NCI-H524 treated with DMSO at 0.1 percent for 48 hours (cell line): ENCODE data around the gene PGAM4.
"Not testable (repeated sequence)": the region's sequence is repeated elsewhere in the genome, so short reads cannot be mapped to it uniquely, and the experiment has no call there.

ENCODE experiments used
- DNase-seq: peaks from one replicate; lab custom pipeline; 2025; lab: John Stamatoyannopoulos, UW

PGAM4 gene

GRCh38 chrX:77969538-77969937 lies at the start of gene PGAM4:
Gene PGAM4, minus strand, starts transcription at chrX:77969638. Its CDS starts 0 bp downstream, at chrX:77969638.
- no peak for DNase-seq

GRCh38 chrX:78011846-78012245 lies 42.4 kb upstream of the PGAM4 start:
- DNase-seq: no peak

GRCh38 chrX:77979870-77980269 lies 10.4 kb upstream of the PGAM4 start:
- DNase-seq: no peak

- DNase-seq: no peak
Observed at GRCh38 chrX:77977518-77977917, 8.1 kb upstream of the PGAM4 start.

GRCh38 chrX:77977095-77977494 lies 7.7 kb upstream of the PGAM4 start:
- no peak for DNase-seq

- DNase-seq: no peak
Observed at GRCh38 chrX:77975755-77976154, 6.3 kb upstream of the PGAM4 start.

GRCh38 chrX:77967631-77968030 lies 1.8 kb downstream of the PGAM4 start:
- no peak for DNase-seq

- no peak for DNase-seq
Observed at GRCh38 chrX:77966361-77966760, 3.1 kb downstream of the PGAM4 start.

GRCh38 chrX:77962068-77962902 lies 7.2 kb downstream of the PGAM4 start:
- DNase-seq: no peak

GRCh38 chrX:77961063-77961462 lies 8.4 kb downstream of the PGAM4 start:
- no peak for DNase-seq

GRCh38 chrX:77960567-77960966 lies 8.9 kb downstream of the PGAM4 start:
- no peak for DNase-seq

- no peak for DNase-seq
Observed at GRCh38 chrX:77953708-77954107, 15.7 kb downstream of the PGAM4 start.

- DNase-seq: no peak
Observed at GRCh38 chrX:77953302-77953701, 16.1 kb downstream of the PGAM4 start.

- no peak for DNase-seq
Observed at GRCh38 chrX:77952173-77952572, 17.3 kb downstream of the PGAM4 start.

- no peak for DNase-seq
Observed at GRCh38 chrX:77949840-77950239, 19.6 kb downstream of the PGAM4 start.

GRCh38 chrX:77946571-77946970 lies 22.9 kb downstream of the PGAM4 start:
- no peak for DNase-seq

GRCh38 chrX:77945910-77946545 lies 23.4 kb downstream of the PGAM4 start:
- no peak for DNase-seq

- not testable (repeated sequence) for DNase-seq
Observed at GRCh38 chrX:77945031-77945430, 24.4 kb downstream of the PGAM4 start.

GRCh38 chrX:77938083-77938680 lies 31.3 kb downstream of the PGAM4 start:
- DNase-seq: no peak

- DNase-seq: no peak
Observed at GRCh38 chrX:77937291-77937690, 32.1 kb downstream of the PGAM4 start.

GRCh38 chrX:77936299-77936698 lies 33.1 kb downstream of the PGAM4 start:
- DNase-seq: no peak

GRCh38 chrX:77935886-77936285 lies 33.6 kb downstream of the PGAM4 start:
- DNase-seq: no peak

- DNase-seq: no peak
Observed at GRCh38 chrX:77930581-77930980, 38.9 kb downstream of the PGAM4 start.
